Astrocyte (in vitro differentiated cells and primary cell): ENCODE measurements around the gene FABP3.

ENCODE experiments used
- CTCF ChIP-seq: IDR thresholded peaks from 2 replicates; pipeline ENCODE4 v1.5.1; 2011; ENCODE audit warnings: low read depth, mild to moderate bottlenecking, inconsistent platforms, low read length, moderate library complexity; ENCODE audit not compliant: insufficient read depth
- EZH2 ChIP-seq: IDR thresholded peaks from 2 replicates; pipeline ENCODE4 v1.6.1; 2012; ENCODE audit warnings: mild to moderate bottlenecking, low read length, inconsistent platforms; ENCODE audit not compliant: insufficient read depth

DNA sequence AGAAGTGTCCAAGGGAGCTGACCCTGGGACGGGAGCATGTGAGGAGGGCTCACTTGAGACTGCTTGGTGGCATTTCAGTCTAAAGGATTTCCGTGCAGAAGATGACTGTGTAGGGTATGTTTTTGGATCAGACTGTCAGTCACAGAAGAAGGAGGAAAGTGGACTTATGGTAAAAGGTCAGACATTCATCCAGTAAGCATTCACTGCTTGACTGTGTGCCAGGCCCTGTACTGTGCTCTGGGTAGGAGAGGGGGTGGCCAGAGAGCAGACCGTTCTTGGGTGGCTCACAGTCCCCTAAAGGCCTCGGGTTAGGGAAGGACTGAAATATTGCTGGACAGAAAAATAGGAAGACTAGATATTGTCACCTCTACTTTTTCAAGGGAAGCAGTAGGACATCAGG is 38.0 kb upstream of the FABP3 start:
- TF ChIP-seq CTCF (no peak), EZH2 (no peak)
